Measurements from ENCODE around the gene TMEM205.
"Not testable (repeated sequence)": the region's sequence is repeated elsewhere in the genome, so short reads cannot be mapped to it uniquely, and the experiment has no call there.

TMEM205 gene

GRCh38 chr19:11346104-11346940 lies at the start of gene TMEM205, which contains the start of gene CCDC159:
Gene TMEM205 (minus strand): TSS chr19:11346268. CDS start chr19:11345619, 649 bp downstream.
Gene CCDC159 (plus strand): TSS chr19:11346519. CDS start chr19:11346607, 88 bp downstream.
- peak; percentile 98 to 99 for DNase-seq (ENCODE audit: low read depth in 2 of 2, low spot score in 1 of 2)

GRCh38 chr19:11390933-11391680 lies 45.0 kb upstream of the TMEM205 start:
- no peak for DNase-seq (ENCODE audit: low read depth in 2 of 2, low spot score in 1 of 2)

DNA sequence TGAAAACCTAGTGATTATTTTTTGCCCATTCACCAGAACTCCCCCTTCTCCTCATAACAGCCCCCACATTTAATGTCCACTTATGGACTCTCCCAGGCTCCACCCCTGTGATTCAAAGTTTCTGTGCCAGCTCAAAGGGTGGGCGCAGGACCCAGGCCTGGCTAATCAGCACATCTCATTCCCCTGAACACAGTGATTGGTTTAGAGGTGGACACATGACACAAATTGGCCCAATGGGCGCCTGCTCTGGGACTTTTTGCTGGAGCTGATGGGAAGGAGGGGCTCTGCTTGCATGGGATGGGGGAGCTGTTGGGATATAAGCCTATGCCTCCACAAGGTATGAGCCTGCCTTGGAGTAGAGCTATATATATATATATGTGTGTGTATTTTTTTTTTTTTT lies 44.3 kb upstream of the TMEM205 start:
- DNase-seq (ENCODE audit: low read depth in 2 of 2, low spot score in 1 of 2): no peak

GRCh38 chr19:11387162-11388034 lies 41.3 kb upstream of the TMEM205 start:
- no peak for DNase-seq (ENCODE audit: low read depth in 2 of 2, low spot score in 1 of 2)

DNA sequence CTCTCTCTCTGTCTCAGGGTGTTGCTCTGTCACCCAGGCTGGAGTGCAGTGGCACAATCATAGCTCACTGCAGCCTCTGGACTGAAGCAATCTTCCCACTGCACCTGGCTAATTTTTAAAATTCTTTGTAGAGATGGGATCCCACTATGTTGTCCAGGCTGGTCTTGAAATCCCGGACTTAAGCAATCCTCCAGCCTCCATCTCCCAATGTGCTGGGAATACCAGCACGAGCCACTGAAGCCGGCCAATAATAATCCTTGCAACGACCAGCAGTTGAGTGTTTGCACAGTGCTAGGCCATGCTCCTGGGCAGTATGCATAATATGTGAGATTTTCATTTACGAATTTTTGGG lies 38.7 kb upstream of the TMEM205 start:
- no peak for DNase-seq (ENCODE audit: low read depth in 2 of 2, low spot score in 1 of 2)

DNA sequence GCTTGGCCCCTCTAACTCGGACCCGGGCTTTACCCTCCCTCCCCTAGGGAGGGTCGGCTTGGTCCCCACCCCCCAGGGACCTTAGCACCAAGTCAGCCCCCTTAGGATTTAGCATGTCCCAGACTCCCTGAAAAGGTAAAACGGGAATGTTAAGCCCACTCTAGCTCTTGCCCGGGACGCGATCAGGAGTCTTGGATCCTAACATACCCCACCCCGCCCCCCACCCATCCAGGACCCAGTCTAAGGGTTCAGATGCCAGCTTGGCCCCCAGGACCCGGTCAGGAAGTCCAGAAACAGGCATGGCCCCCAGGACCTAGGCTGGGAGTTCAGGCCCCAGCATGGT lies 37.6 kb upstream of the TMEM205 start:
- no peak for DNase-seq (ENCODE audit: low read depth in 2 of 2, low spot score in 1 of 2)

DNA sequence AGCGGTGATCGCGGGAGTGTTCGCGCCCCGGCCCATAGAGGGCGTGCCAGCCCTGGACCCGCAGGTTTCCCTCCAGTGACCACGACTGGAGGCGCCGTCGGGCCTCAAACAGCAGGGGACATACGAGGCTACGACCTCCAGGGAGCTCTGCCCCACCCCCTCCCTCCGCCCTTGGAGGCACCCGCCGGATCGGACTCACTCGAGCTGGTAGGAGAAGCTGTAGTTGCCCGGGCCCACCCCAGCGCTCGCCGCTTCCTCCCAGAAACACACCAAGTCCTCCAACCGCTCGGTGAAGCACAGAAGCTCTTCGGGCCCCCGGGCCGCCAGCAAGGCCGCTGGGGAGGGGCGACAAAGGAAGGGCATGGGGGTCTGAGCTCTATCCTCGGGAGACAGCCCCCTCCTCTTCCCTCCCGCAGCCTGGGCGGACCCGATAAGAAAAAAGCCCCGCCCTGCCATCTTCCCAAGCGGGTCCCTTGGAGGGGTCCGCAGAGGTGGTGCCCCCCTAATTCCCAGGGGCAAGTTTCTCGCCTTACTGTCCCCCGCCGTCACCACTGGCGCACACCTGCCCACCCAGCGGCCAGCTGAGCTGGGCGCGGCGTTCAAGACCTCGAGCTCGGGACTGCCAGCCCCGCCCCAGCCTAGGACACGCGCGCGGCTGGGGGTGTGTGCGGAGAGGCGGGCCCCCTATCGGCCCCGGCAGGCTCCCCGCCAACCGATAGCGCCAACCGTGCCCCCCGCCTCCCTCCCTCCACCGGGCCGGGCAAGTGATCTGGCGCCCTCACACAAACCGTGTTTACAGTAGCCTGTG lies 37.0 kb upstream of the TMEM205 start:
- DNase-seq (ENCODE audit: low read depth in 2 of 2, low spot score in 1 of 2): no peak

GRCh38 chr19:11380653-11381537 lies 34.8 kb upstream of the TMEM205 start:
- peak; percentile 86 to 91 for DNase-seq (ENCODE audit: low read depth in 2 of 2, low spot score in 1 of 2)

DNA sequence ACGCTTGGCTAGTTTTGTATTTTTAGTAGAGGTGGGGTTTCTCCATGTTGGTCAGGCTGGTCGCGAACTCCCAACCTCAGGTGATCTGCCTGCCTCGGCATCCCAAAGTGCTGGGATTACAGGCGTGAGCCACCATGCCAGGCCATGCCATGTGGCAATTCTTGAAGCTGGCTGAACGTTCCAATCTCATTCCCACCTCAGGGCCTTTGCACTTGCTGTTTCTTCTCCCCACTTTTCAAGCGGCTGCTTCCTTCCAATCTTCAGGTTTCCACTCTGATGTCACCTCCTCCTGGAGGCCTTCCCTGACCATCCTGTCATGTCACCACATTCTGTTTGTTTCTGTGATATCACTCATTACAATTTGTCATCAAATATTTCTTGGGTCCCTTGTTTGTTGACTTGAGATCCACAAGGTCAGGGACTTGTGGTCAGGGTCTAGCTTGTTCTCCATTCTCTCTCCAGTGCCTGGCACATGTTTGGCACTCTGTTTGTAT lies 33.8 kb upstream of the TMEM205 start:
- DNase-seq (ENCODE audit: low read depth in 2 of 2, low spot score in 1 of 2): no peak

DNA sequence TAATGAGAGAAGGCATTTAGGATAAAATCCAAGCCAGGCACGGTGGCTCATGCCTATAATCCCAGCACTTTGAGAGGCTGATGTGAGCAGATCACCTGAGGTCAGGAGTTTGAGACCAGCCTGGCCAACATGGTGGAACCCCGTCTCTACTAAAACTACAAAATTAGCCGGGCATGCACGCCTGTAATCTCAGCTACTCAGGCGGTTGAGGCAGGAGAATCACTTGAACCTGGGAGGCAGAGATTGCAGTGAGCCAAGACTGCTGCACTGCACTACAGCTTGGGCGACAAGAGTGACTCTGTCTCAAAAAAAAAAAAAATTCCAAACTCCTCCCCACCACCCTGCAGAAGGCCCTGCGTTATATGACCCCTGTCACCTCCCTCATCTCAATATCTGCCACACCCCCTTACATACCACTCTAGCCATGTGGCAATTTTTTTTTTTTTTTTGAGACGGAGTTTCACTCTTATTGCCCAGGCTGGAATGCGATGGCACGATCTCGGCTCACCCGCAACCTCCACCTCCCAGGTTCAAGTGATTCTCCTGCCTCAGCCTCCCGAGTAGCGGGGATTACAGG lies 33.3 kb upstream of the TMEM205 start:
- not testable (repeated sequence) for DNase-seq (ENCODE audit: low read depth in 2 of 2, low spot score in 1 of 2)

GRCh38 chr19:11378319-11379189 lies 32.5 kb upstream of the TMEM205 start:
- DNase-seq (ENCODE audit: low read depth in 2 of 2, low spot score in 1 of 2): no peak

- DNase-seq (ENCODE audit: low read depth in 2 of 2, low spot score in 1 of 2): no peak
Measured at GRCh38 chr19:11377756-11378155, 31.7 kb upstream of the TMEM205 start.

- no peak for DNase-seq (ENCODE audit: low read depth in 2 of 2, low spot score in 1 of 2)
Measured at GRCh38 chr19:11377237-11377636, 31.2 kb upstream of the TMEM205 start.

GRCh38 chr19:11375143-11375948 lies 29.3 kb upstream of the TMEM205 start:
- peak; percentile 28 to 33 for DNase-seq (ENCODE audit: low read depth in 2 of 2, low spot score in 1 of 2)

- peak; percentile 92 to 95 for DNase-seq (ENCODE audit: low read depth in 2 of 2, low spot score in 1 of 2)
Measured at GRCh38 chr19:11374433-11375142, 28.5 kb upstream of the TMEM205 start, which contains the start of gene SWSAP1. Gene SWSAP1 (plus strand): TSS chr19:11374666. CDS start chr19:11374681, 15 bp downstream.

GRCh38 chr19:11373885-11374432 lies 27.9 kb upstream of the TMEM205 start:
- no peak for DNase-seq (ENCODE audit: low read depth in 2 of 2, low spot score in 1 of 2)

Measured in stimulated activated CD8-positive, alpha-beta memory T cell treated with anti-CD3 and anti-CD28 coated beads, Interleukin-4, amount 100 ng/mL, for 4 hours (primary cell).